Body of pancreas (tissue), 4 donors: ENCODE results near the gene PRSS22.

Source experiments
- CTCF ChIP-seq, 7 experiments: fragments of 450-650 bp in 4 of 7; fragments of 200-600 bp in 3 of 7; sonication (generic) in 3 of 7; IDR thresholded peaks; one replicate each; pipeline ENCODE4 v1.5.1; 2016 to 2019; ENCODE audit warnings: antibody characterized with exemption in 7 of 7
- POLR2A ChIP-seq, 3 donors: fragments of 450-650 bp; IDR thresholded peaks; one replicate each; pipeline ENCODE4 v1.6.1; 2016; ENCODE audit warnings: antibody characterized with exemption in 3 of 3, mild to moderate bottlenecking in 2 of 3

- no peak for TF ChIP-seq CTCF (IDR thresholded peaks at IDR 0.05)
- no peak for TF ChIP-seq POLR2A (IDR thresholded peaks at IDR 0.05)
Measured at GRCh38 chr16:2811703-2812471, 46.1 kb downstream of the PRSS22 start.
